PFSK-1 (cell line): ENCODE data around the gene COL6A2.

Source experiments
- FOXP2 ChIP-seq: optimal IDR thresholded peaks from 2 replicates; pipeline ENCODE3; 2011; ENCODE audit warnings: borderline replicate concordance, control low read depth, inconsistent platforms; ENCODE audit not compliant: insufficient read depth; ENCODE audit errors: extremely low read length, extremely low read depth
- POLR2AphosphoS5 ChIP-seq: IDR thresholded peaks from 2 replicates; pipeline ENCODE4 v1.6.1; 2012; ENCODE audit warnings: low read depth, mild to moderate bottlenecking, control low read depth, low read length, moderate library complexity
- SIN3A ChIP-seq: IDR thresholded peaks from 2 replicates; pipeline ENCODE4 v1.6.1; 2012; ENCODE audit warnings: mild to moderate bottlenecking, low read length, moderate library complexity, borderline replicate concordance; ENCODE audit not compliant: insufficient read depth
- TAF1 ChIP-seq: IDR thresholded peaks from 2 replicates; pipeline ENCODE4 v1.6.1; 2012; ENCODE audit warnings: low read length, control low read depth, borderline replicate concordance; ENCODE audit not compliant: insufficient read depth
- TF ChIP-seq, protein P1 (sequence below), 2 experiments: IDR thresholded peaks; 2 replicates each; pipeline versions ENCODE4 v1.6.1 to v1.8.0; 2011 to 2012; ENCODE audit warnings: low read depth in 2 of 2, low read length in 2 of 2, control low read depth in 1 of 2, inconsistent platforms in 1 of 2, mild to moderate bottlenecking in 1 of 2, moderate library complexity in 1 of 2; ENCODE audit not compliant: insufficient read depth in 1 of 2

COL6A2 gene

DNA sequence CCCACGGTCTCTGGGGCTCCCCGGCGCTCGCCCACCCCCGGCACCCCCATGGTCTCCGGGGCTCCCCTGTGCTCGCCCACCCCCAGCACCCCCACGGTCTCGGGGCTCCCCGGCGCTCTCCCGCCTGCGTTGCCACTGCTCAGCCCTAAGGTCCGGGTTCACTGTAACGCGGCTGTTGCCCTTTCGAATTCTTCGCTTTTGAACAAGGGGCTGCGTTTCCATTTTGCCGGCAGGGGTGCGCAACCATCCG, 62.7 kb downstream of the COL6A2 start:
- TF ChIP-seq POLR2AphosphoS5 (no peak), SIN3A (no peak), TAF1 (no peak), FOXP2 (no peak)
- TF ChIP-seq, protein P1, sequence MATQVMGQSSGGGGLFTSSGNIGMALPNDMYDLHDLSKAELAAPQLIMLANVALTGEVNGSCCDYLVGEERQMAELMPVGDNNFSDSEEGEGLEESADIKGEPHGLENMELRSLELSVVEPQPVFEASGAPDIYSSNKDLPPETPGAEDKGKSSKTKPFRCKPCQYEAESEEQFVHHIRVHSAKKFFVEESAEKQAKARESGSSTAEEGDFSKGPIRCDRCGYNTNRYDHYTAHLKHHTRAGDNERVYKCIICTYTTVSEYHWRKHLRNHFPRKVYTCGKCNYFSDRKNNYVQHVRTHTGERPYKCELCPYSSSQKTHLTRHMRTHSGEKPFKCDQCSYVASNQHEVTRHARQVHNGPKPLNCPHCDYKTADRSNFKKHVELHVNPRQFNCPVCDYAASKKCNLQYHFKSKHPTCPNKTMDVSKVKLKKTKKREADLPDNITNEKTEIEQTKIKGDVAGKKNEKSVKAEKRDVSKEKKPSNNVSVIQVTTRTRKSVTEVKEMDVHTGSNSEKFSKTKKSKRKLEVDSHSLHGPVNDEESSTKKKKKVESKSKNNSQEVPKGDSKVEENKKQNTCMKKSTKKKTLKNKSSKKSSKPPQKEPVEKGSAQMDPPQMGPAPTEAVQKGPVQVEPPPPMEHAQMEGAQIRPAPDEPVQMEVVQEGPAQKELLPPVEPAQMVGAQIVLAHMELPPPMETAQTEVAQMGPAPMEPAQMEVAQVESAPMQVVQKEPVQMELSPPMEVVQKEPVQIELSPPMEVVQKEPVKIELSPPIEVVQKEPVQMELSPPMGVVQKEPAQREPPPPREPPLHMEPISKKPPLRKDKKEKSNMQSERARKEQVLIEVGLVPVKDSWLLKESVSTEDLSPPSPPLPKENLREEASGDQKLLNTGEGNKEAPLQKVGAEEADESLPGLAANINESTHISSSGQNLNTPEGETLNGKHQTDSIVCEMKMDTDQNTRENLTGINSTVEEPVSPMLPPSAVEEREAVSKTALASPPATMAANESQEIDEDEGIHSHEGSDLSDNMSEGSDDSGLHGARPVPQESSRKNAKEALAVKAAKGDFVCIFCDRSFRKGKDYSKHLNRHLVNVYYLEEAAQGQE (IDR thresholded peaks at IDR 0.05; ENCODE audit: insufficient read depth in 1 of 2, low read depth in 2 of 2, low read length in 2 of 2), result no peak

DNA sequence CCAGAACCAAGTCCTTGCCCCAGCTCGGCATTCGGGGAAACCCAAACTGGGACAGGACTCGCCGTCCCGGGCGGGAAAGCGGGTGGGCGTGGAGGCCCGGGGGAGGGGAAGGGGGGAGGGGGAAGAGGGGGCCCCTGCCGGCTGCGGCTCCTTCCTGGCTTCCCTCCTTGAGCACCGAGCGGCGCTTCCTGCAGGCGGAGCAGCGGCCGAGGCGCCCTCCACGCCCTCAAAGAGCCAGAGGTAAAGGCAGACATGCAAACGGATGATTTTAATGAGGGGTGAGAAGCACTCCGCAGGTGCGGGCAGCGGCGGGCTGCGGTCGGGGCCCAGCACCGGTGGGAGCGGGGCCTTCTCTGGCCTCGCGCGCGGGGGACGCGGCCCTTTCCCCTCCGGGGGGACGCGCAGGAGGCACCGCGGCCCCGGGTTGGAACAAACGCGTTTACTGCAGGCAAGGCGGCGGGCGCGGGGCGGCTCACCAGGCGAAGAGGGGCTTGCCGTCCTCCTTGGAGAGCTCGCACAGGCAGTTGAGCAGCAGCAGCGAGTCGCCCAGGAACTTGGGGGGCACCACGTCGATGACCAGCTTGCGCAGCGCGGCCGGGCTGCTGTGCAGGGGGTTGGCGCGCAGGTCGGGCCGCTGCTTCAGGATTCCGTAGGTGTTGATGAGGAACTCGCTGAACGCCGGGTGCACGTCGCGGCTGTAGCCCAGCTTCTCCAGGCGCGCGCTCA, 63.2 kb downstream of the COL6A2 start:
- TF ChIP-seq SIN3A (no peak), FOXP2 (no peak), TAF1 (no peak), POLR2AphosphoS5 (no peak)
- TF ChIP-seq, protein P1 (IDR thresholded peaks at IDR 0.05; ENCODE audit: insufficient read depth in 1 of 2, low read depth in 2 of 2, low read length in 2 of 2), result no peak

DNA sequence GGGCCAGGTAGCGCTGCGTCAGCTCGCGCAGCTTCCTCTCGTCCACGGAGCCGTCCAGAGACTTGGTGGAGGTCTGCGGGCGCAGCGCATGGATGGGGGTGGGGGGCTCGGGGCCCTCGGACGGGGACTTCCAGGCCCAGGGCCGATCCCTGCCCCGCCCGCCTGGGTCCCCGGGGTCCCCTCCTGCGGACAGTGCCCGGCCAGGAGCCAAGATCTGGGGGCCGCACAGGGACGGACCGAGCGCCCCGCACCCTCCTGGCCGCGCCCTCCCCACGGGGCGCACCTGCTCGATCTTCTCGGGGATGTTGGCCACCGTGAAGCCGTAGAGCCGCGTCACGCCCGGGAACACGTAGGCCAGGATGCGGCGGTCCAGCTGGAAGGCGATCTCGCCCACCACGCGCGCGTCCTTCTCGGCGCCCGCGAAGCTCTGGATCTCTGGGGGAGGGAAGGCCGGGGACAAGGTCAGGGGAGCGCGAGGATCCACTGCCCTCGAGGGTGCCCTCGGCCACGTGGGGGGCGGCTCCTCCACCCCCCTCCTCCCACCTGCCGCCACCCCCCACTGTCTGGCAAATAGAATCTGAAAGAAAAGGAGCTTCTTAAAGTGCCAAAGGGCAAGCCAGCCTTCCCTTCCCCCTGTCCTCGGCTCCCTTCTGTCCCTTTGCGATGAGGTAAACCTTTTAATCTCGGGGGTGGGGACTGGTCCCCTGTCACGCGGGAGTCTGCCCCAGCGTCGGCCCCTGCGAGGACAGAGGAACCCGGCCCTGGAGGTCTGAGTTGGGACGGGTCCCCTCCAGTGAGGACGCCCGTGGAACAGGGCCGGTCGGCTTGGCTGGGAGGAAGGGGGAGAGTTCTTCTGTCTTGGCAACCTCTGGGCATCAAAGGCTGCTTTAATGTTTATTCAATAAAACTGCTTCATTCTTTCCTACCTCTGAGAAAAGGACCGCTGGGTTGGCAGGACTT, 64.0 kb downstream of the COL6A2 start:
- TF ChIP-seq POLR2AphosphoS5 (no peak), TAF1 (no peak), SIN3A (no peak), FOXP2 (no peak)
- TF ChIP-seq, protein P1 (IDR thresholded peaks at IDR 0.05; ENCODE audit: insufficient read depth in 1 of 2, low read depth in 2 of 2, low read length in 2 of 2), result no peak

DNA sequence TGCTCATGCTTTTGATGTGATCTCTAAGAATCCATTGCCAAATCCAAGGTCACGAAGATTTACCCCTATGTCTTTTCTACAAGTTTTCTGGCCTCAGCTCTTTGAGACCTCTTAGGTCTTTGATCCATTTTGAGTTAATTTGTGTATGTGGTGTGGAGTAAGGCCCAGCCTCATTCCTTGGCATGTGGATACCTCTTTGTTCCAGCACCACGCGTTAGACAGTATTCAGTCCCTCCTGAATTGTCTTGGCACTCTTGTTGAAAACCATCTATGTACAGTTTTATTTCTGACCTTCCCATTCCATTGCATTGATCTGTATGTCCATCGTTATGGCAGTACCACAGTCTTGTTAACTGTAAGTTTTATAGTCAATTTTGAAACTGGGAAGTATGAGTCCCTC, 65.5 kb downstream of the COL6A2 start:
- TF ChIP-seq POLR2AphosphoS5 (no peak), SIN3A (no peak), TAF1 (no peak), FOXP2 (no peak)
- TF ChIP-seq, protein P1 (IDR thresholded peaks at IDR 0.05; ENCODE audit: insufficient read depth in 1 of 2, low read depth in 2 of 2, low read length in 2 of 2), result no peak
